HG02623 (cell line): ENCODE data around the gene MRPL28.
"Not testable (repeated sequence)": the region's sequence is repeated elsewhere in the genome, so short reads cannot be mapped to it uniquely, and the experiment has no call there.

Experiments used
- ATAC-seq: cut with Tn5 transposase; IDR thresholded peaks from one replicate; pipeline ENCODE4 v1.9.1; 2021; ENCODE audit warnings: moderate library complexity; ENCODE audit not compliant: unreplicated experiment

MRPL28 gene

DNA sequence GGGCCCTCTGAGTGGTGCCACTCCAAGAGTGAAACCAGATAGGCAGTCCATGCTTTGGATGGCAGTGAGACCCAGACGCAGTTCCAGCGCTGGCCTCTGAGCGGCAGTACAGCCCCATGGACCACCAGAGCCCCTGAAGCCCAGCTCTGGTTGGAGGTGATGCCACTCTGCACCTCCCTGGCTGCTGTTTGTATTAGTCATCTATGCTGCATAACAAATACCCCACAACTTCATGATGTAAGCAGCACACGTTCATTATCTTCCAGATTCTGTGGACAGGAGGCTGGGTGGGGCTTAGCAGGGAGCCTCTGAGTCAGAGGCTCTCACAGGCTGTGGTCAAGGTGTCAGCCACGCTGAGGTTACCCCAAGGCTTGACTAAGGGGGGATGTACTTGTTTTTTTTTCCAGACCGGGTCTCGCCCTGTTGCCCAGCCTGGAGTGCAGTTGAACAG, 21.6 kb upstream of the MRPL28 start:
- ATAC-seq = no peak

- no peak for ATAC-seq
These were observed 19.0 kb upstream of the MRPL28 start for GRCh38 chr16:389352-389751.

- not testable (repeated sequence) for ATAC-seq
These were observed 17.7 kb upstream of the MRPL28 start for GRCh38 chr16:387761-388666.

- ATAC-seq = no peak
These were observed 16.4 kb upstream of the MRPL28 start for GRCh38 chr16:386641-387156.

GRCh38 chr16:383326-384051, 13.2 kb upstream of the MRPL28 start:
- no peak for ATAC-seq

DNA sequence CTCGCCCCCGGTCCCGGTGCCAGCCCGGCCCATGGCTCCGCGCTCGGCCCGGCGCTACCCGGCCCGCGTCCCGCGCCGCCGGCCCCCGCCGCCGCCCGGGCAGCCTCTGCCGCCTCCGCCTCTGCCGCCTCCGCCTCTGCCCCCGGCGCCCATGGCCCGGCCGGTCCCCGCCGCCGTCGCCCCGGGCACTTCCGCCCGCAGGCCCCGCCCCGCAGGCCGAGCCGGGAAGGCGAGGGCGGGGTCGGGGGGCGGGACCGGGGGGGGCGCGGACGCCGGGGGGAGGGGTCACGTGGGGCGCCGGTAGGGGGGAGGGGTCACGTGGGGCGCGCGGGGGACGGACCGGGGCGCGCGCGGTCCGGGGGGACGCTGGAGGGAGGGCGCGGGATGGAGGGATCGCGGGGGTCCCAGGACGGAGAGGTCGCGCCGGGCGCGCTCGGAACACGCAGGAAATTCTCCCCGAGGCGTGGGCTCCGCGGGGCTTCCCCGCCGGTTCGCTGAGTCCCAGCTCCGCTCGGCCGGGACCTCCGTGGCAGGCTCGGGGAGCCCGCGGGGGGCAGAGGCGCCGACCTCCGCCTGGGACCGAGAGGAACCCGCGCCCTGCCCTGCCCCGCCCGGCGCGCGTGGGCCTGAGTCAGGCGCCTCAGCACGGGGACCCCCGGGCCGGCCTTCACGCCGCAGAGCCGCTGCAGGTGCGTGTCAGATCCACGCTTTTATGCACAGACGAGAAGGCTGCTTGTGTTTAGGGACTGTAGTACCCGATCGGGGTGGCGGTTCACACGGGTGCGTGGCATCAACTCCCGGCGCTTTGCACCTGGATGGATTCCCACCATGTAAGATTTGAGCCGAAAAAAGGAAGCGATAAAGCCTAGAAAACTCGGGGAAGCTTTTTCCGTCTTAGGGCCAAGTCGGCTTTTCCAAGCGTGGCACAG, 11.7 kb upstream of the MRPL28 start, which contains the start of gene PGAP6:
PGAP6 (minus strand) TSS at position 190 of the 929 bp plus-strand sequence; CDS start at position 33, 157 bp downstream.
- ATAC-seq = peak; percentile 53

- ATAC-seq = peak; percentile 19
These were observed 10.9 kb upstream of the MRPL28 start for GRCh38 chr16:381012-381788.

GRCh38 chr16:380762-381011, 10.3 kb upstream of the MRPL28 start:
- ATAC-seq = no peak

- no peak for ATAC-seq
These were observed 9.8 kb upstream of the MRPL28 start for GRCh38 chr16:379961-380761.

- ATAC-seq = no peak
These were observed 9.0 kb upstream of the MRPL28 start for GRCh38 chr16:379183-379960.

DNA sequence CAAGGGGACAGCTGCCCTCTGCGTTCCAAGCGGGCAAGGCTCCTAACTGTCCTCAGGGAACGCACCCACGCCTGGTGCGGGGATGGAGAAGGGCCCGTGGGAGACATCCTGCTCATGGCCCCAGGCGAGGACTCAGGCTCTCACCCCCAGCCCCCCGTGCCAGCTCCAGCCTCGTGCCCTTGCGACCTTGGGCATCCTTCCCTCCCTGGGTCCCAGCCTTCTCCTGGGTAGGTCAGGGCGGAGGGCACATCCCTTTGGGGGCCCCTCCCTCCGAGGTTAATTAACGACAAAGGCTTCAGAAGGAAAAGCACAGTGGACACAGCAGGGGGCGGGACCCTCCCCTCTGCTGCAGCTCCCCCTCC, 8.5 kb upstream of the MRPL28 start:
- ATAC-seq = no peak

DNA sequence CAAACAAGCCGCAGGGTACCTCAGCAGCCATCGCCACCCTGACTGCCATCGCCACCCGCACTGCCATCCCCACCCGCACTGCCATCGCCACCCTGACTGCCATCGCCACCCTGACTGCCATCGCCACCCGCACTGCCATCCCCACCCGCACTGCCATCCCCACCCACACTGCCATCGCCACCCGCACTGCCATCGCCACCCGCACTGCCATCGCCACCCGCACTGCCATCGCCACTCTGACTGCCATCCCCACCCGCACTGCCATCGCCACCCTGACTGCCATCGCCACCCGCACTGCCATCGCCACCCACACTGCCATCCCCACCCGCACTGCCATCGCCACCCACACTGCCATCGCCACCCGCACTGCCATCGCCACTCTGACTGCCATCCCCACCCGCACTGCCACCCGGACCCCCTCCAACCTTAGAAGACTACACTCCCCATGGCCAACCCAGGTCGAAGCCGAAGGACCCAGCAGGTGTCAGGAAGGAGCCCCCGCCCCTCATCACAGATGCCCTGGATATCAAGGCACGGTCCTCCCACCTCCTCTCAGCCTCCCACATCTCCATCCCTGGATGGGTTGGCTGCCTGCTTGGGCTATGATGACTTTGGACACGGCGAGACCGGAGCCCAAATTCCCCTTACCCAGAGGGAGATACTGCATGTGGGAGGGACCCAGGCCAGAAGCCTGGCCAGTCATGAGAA, 7.9 kb upstream of the MRPL28 start:
- ATAC-seq = not testable (repeated sequence)

DNA sequence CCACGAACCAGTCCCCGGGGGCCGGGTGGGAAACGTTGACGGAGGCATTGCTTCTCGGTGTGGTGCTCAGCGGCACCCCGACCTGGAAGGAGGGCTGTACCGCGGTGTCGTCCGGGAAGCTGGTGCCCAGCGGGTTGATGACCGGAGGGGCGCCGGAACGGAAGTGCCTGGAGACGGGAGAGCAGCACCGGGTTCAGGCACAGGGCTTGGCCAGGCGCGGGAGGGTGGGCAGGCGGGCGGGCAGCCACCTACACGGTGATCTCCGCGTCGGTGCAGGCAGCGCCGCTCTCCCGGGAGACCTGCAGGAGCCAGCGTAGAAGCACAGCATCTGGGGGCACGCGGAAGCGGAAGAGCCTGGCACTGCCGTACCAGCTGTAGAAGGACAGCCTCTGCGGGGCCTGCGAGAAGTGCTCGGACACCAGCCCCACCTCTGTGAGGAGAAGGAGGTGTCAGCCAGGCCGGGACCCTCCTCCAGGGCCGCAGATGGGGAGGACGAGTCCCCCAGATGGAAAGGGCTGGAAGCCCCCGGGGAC, 7.1 kb upstream of the MRPL28 start:
- no peak for ATAC-seq

GRCh38 chr16:376817-377418, 6.6 kb upstream of the MRPL28 start:
- no peak for ATAC-seq

DNA sequence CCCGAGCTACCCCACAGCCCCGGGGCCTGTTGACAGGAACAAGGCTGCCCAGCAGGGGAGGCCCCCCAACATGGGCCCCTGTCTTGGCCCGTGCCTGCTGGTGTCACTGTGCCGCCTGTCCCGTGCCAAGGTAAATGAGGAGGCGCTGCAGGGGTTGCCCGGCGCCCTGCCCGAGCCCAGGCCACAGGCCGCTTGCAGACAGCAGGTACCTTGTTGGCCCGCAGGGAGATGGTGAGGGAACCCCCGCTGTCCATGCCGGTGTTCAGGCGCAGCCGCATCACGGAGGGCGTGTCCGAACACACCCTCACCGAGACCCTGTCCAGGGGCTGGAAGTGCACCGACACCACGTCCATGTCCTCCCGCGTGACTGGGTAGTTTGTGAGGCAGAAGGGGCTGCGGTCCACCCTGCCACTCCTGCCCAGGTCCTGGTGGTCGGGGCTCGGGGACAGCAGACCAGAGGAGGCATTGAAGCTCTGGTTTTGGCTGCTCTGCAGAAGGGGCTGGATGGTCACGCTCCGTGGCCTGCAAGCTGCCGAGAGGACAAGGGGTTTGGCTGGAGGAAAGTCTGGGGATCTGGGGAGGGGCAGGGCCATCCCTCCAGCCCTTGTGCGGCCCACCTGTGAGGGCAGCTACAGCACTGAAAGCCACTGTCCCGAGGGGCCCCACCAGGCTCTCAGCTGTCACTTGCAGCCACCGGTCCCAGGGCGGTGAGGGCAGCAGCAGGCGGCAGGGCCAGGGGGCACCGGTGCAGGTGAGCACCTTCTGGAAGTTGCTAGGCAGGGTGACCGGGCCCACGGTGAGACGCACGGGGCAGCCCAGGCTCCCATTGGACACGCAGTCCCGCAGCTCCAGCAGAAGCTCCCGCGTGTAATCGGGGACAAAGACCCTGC, 5.8 kb upstream of the MRPL28 start:
- no peak for ATAC-seq

DNA sequence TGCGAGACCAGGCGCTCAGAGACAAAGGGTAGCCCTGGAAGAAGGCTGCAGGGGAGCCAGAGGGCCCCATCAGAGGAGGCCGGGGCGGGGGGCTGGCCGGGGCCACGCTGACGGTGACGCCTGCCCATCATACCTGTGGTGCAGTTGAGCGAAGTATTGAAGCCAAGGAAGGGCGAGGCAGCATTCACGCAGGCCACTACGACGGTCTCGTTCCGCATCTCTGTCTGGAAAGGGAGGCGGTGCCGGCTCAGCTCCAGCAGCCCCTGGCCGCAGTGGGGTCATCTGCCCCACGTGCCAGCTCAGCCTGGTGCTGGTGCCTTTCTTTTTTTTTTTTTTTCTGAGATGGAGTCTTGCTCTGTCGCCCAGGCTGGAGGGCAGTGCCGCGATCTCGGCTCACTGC, 4.9 kb upstream of the MRPL28 start:
- ATAC-seq = no peak

DNA sequence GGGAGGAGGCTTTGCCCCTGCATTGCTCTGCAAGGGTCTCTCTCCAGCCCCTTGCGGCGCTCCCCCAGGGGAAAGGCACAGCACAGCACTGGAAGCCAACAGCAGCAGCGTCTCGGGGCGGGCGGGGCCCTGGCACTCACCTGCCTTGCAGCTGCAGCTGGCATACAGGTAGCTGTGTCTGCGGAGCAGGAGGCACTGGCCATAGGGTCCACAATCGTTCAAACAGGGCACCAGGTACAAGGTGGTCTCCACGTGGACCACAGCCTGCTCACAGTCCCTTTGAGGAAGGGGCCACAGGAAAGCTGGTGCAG, 4.2 kb upstream of the MRPL28 start:
- ATAC-seq = no peak
